ENCODE results near the gene CHRDL2.

- TF ChIP-seq CTCF (IDR thresholded peaks at IDR 0.05), result no peak
- no peak for TF ChIP-seq POLR2A (IDR thresholded peaks at IDR 0.05)
These were observed 52.4 kb downstream of the CHRDL2 start for GRCh38 chr11:74678591-74679512.
